Erythroblast (primary cell): ENCODE results near the gene IFT81.

Experiments used
- GATA1 ChIP-seq: IDR thresholded peaks from 2 replicates; pipeline ENCODE4 v1.6.1; 2011; ENCODE audit warnings: low read depth, mild to moderate bottlenecking, control low read depth, low read length, moderate library complexity
- POLR2A ChIP-seq: IDR thresholded peaks from 2 replicates; pipeline ENCODE4 v1.6.1; 2011; ENCODE audit warnings: mild to moderate bottlenecking, low read length

DNA sequence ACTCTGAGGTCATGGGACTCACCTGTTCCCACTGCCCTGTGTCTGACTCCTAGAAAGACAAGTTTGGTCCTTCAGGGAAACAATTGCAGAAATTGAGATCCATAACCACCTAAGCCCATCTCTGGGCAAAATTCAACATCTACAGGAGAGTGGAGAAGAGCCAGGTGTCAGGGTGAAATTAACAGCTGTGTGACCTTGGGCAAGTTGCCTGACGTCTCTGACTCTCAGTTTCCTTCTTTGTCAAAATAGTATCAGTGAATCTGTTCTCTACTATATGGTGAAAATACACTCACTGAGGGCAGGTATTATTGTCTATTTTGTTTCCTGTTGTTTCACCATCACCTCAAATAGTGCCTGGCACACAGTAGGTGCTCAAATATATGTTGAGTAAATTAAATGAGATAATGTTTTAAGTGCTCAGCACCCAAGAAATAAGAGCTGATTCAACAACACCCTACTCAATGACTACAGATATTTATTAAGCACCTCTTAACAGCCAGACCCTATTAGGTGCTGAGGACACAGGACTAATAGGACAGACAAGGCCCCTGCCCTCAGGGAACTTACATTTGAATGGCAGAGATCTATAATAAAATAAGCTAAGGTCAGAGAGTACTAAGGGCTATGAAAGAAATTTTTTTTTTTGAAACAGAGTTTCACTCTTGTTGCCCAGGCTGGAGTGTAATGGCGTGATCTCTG lies 14.2 kb upstream of the IFT81 start:
- TF ChIP-seq POLR2A (no peak), GATA1 (no peak)
